PC-3 (cell line): ENCODE results near the gene IGF1.

Experiments used
- CTCF ChIP-seq: fragments of 300-600 bp; sonication (generic); conservative IDR thresholded peaks from 2 replicates; pipeline ENCODE4 v1.5.1; 2017; ENCODE audit warnings: antibody characterized with exemption, low read depth, mild to moderate bottlenecking, low read length
- EZH2 ChIP-seq: fragments of 300-600 bp; sonication (generic); IDR thresholded peaks from one replicate; pipeline ENCODE4 v1.6.1; 2017; ENCODE audit warnings: antibody characterized with exemption, mild to moderate bottlenecking, low read length; ENCODE audit not compliant: unreplicated experiment
- EZH2phosphoT487 ChIP-seq: fragments of 300-600 bp; sonication (generic); IDR thresholded peaks from 2 replicates; pipeline ENCODE4 v1.6.1; 2018; ENCODE audit warnings: mild to moderate bottlenecking, antibody characterized with exemption, low read length, borderline replicate concordance

- TF ChIP-seq CTCF: peak; percentile 96
- no peak for TF ChIP-seq EZH2
- no peak for TF ChIP-seq EZH2phosphoT487
These were observed 4.1 kb upstream of the IGF1 start for GRCh38 chr12:102484428-102484958.
